Large intestine (tissue), 3 donors: ENCODE results near the gene TMEM17. TPM values are rescaled to one million over a fixed set of nuclear protein-coding genes. Genes with fewer than 3 reads are reported as not detected.

Experiments
- DNase-seq, 2 donors: peaks; one replicate each; pipeline versions ENCODE4 v3.0.0 to v3.0.0-alpha.2; 2013
- H3K27ac ChIP-seq: one replicate; pipeline ENCODE4 v1.5.1; 2013; ENCODE audit warnings: low read length
- H3K27me3 ChIP-seq: 2 replicates; pipeline ENCODE4 v1.6.1; 2013; ENCODE audit warnings: low read length; ENCODE audit not compliant: control insufficient read depth, insufficient read depth
- H3K36me3 ChIP-seq: 2 replicates; pipeline ENCODE4 v1.6.1; 2013; ENCODE audit warnings: low read length; ENCODE audit not compliant: control insufficient read depth, insufficient read depth
- H3K4me1 ChIP-seq: one replicate; pipeline ENCODE4 v1.6.1; 2013; ENCODE audit warnings: low read length; ENCODE audit not compliant: control insufficient read depth, insufficient read depth
- H3K4me3 ChIP-seq: one replicate; pipeline ENCODE4 v1.5.1; 2013; ENCODE audit warnings: low read length
- H3K9me3 ChIP-seq: one replicate; pipeline ENCODE4 v1.6.1; 2013; ENCODE audit warnings: mild to moderate bottlenecking, low read depth, low read length, moderate library complexity; ENCODE audit not compliant: control insufficient read depth
- WGBS: methylation state at CpG from one replicate; pipeline ENCODE4 v1.1.5; 2013; ENCODE audit warnings: low lambda C conversion rate; ENCODE audit not compliant: insufficient coverage; 5-methylcytosine and 5-hydroxymethylcytosine counted together
- polyA plus RNA-seq: library from polyadenylated mRNA; unstranded; fragments of 120-200 nt; gene quantifications from one replicate; pipeline ENCODE4 v1.2.1, GENCODE V29; 2013

TMEM17 gene
- polyA plus RNA-seq, 1 donor = 4.2 TPM

- Histone ChIP-seq H3K27me3 (no peaks in the 10 kb centered on the region), H3K27ac (no peak overlapping the region), H3K9me3 (no peaks in the 10 kb centered on the region), H3K4me3 (no peak overlapping the region), H3K4me1 (peaks cover 5% of the 10 kb centered on the region), H3K36me3 (no peaks in the 10 kb centered on the region)
- DNase-seq = no peak
- WGBS = 100% methylated on average over 1 of the region's 4 CpGs
These were observed 40.8 kb downstream of the TMEM17 start for GRCh38 chr2:62465039-62465740.

DNA sequence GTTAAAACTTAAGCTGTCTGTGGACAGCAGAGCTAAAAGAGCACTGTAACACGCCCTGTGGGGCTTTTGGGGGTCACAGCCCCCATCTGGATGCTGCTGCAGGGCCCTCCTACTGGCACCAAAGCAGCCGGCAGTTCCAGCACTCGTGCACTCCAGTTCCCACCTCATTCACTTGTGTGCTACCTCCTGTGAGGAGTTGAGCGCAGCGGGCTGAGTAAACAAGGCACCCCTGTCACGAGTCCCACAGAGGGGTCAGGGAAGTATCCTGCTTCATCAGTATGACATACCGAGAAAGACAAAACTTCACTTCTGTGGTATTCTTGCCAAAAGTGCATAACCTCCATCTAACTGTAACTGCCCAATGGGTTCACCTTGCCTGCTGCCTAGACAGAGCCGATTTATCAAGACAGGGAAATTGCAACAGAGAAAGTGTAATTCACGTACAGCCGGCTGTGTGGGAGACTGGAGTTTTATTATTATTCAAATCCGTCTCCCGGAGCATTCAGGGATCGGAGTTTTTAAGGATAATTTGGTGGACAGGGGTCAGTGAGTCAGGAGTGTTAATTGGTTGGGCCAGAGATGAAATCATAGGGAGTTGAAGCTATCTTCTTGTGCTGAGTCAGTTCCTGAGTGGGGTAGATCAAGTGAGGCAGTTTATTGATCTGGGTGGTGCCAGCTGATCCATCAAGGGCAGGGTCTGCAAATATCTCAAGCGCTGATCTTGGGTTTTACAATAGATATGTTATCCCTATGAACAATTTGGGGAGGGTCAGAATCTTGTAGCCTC lies 41.6 kb downstream of the TMEM17 start:
- H3K4me1 ChIP-seq = peaks cover 5% of the 10 kb centered on the region

GRCh38 chr2:62462211-62462610 lies 43.8 kb downstream of the TMEM17 start:
- WGBS = no CpG with 5 or more reads among the region's 2 CpGs
- DNase-seq = no peak
- no peak overlapping the region for H3K4me3 ChIP-seq
- no peaks in the 10 kb centered on the region for H3K9me3 ChIP-seq
- H3K27me3 ChIP-seq = no peaks in the 10 kb centered on the region
- no peaks in the 10 kb centered on the region for H3K36me3 ChIP-seq
- peaks cover 8% of the 10 kb centered on the region for H3K4me1 ChIP-seq
- no peak overlapping the region for H3K27ac ChIP-seq

More for the DNA sequence above, 41.6 kb downstream of the TMEM17 start:
- no peak overlapping the region for H3K27ac ChIP-seq
- no peak overlapping the region for H3K4me3 ChIP-seq
- H3K27me3 ChIP-seq = no peaks in the 10 kb centered on the region
- no peak for DNase-seq
- H3K9me3 ChIP-seq = no peaks in the 10 kb centered on the region
- H3K36me3 ChIP-seq = no peaks in the 10 kb centered on the region
- 90% methylated on average over 2 of the region's 14 CpGs for WGBS

DNA sequence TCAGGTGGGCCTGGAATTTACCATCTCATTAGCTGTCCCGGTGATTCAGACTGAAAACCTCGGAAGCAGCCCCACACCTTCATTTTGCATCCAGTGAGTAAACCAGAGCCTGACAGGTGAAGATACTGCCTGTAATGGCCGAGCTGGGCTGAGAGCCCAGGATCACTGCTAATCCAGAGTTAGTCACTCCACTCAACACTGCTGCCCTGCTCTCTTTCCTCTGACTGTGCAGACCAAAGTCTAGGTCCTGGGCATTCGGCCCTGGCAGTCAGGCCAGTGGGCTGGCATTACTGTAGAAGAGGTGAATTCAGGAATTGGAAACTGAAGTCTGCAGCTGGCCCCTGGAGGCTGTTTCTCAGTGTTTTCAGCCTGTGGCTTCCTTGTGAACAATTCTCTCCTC lies 44.3 kb downstream of the TMEM17 start:
- Histone ChIP-seq H3K36me3 (no peaks in the 10 kb centered on the region), H3K4me3 (no peak overlapping the region), H3K27ac (no peak overlapping the region), H3K4me1 (peaks cover 8% of the 10 kb centered on the region), H3K27me3 (no peaks in the 10 kb centered on the region), H3K9me3 (no peaks in the 10 kb centered on the region)
- WGBS = no CpG with 5 or more reads among the region's 4 CpGs
- peak in 1 of 2 donors; percentile 19 for DNase-seq

- H3K27me3 ChIP-seq = no peaks in the 10 kb centered on the region
- no peaks in the 10 kb centered on the region for H3K36me3 ChIP-seq
- no peaks in the 10 kb centered on the region for H3K9me3 ChIP-seq
- 100% methylated on average over 1 of the region's 4 CpGs for WGBS
- no peak overlapping the region for H3K27ac ChIP-seq
- no peak for DNase-seq
- H3K4me1 ChIP-seq = peaks cover 8% of the 10 kb centered on the region
- no peak overlapping the region for H3K4me3 ChIP-seq
These were observed 44.9 kb downstream of the TMEM17 start for GRCh38 chr2:62461017-62461553.

DNA sequence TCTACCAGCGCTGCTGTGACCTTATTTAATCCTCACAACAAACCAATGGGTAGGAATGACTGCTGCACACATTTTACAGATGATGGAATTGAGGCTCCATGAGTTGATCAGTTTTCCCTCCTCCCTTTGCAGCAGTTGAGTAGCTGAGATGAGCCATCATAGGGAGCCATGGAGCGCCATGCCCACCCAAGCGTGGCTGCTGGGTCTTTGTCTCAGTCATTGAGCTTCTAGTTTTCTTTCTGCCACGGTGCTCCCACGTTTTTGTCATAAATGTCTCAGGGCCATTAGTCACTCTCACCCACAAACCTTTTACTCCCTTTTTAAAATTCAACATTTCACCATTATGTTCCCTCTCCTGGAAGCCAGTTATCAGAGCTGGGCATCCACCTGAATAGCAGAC lies 45.8 kb downstream of the TMEM17 start:
- H3K27ac ChIP-seq = no peak overlapping the region
- H3K27me3 ChIP-seq = no peaks in the 10 kb centered on the region
- H3K9me3 ChIP-seq = no peaks in the 10 kb centered on the region
- DNase-seq = no peak
- H3K36me3 ChIP-seq = no peaks in the 10 kb centered on the region
- no peak overlapping the region for H3K4me3 ChIP-seq
- H3K4me1 ChIP-seq = peaks cover 8% of the 10 kb centered on the region
- 48% methylated on average over 2 of the region's 5 CpGs for WGBS

GRCh38 chr2:62459672-62460071 lies 46.3 kb downstream of the TMEM17 start:
- Histone ChIP-seq H3K9me3 (no peaks in the 10 kb centered on the region), H3K27ac (no peak overlapping the region), H3K36me3 (no peaks in the 10 kb centered on the region), H3K4me1 (peaks cover 8% of the 10 kb centered on the region), H3K4me3 (no peak overlapping the region), H3K27me3 (no peaks in the 10 kb centered on the region)
- no peak for DNase-seq
- no CpG with 5 or more reads among the region's 2 CpGs for WGBS

DNA sequence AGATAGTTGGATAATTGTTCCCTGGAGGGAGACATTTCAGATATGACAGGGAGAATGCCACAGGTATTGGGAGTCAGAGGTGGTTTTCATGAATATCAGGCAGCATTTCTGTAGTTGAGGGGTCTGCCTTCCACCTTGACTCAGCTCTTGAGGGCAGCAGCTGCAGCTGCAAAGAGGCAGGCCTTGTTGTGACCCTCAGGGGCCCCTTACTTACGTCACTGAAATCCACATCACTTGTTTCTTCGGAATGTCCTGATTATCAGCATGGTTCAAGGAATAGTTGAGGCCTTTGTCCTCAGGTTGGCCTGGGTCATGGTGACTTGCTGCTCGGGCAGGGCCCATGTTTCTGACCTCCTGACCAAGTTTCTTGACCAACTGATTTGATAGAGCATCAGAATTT lies 46.9 kb downstream of the TMEM17 start:
- peak in 1 of 2 donors; percentile 53 for DNase-seq
- Histone ChIP-seq H3K9me3 (no peaks in the 10 kb centered on the region), H3K27ac (no peak overlapping the region), H3K4me3 (no peak overlapping the region), H3K36me3 (no peaks in the 10 kb centered on the region), H3K4me1 (peaks cover 8% of the 10 kb centered on the region), H3K27me3 (no peaks in the 10 kb centered on the region)
- no CpG with 5 or more reads among the region's 3 CpGs for WGBS

DNA sequence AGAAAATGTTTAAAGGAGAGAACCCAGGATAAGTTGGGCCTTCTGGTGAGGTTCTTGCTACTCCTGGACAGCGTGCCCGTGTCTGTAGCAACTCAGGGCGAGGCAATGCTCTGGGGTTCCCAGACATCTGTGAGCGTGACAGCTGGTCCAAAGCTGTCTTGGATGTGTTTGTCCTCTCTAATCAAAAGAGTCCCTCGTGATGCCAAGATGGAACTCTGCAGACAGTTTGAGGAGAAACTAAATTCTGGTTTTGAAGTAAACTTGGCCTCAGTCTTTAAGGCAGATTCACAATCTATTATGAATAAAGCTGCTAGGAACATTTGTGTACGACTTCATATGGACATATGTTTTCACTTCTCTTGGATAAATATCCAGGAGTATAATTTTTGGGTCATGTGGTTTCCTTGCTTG lies 47.3 kb downstream of the TMEM17 start:
- Histone ChIP-seq H3K4me1 (peaks cover 8% of the 10 kb centered on the region), H3K27me3 (no peaks in the 10 kb centered on the region), H3K36me3 (no peaks in the 10 kb centered on the region), H3K9me3 (no peaks in the 10 kb centered on the region), H3K27ac (no peak overlapping the region), H3K4me3 (no peak overlapping the region)
- no CpG with 5 or more reads among the region's 6 CpGs for WGBS
- no peak for DNase-seq

GRCh38 chr2:62458206-62458641 lies 47.8 kb downstream of the TMEM17 start:
- H3K27ac ChIP-seq = no peak overlapping the region
- H3K4me3 ChIP-seq = no peak overlapping the region
- no peaks in the 10 kb centered on the region for H3K36me3 ChIP-seq
- H3K9me3 ChIP-seq = no peaks in the 10 kb centered on the region
- WGBS = no CpG with 5 or more reads among the region's 11 CpGs
- no peaks in the 10 kb centered on the region for H3K27me3 ChIP-seq
- peaks cover 8% of the 10 kb centered on the region for H3K4me1 ChIP-seq
- DNase-seq = no peak
